H9 (cell line): Measurements from ENCODE around the gene USP5. TPM values are rescaled to one million over a fixed set of nuclear protein-coding genes. Genes with fewer than 3 reads are reported as not detected.

Experiments used
- DNase-seq: peaks from one replicate; pipeline ENCODE4 v3.0.0-alpha.2; 2017
- H2AFZ ChIP-seq: one replicate; pipeline ENCODE4 v1.6.1; 2013; ENCODE audit warnings: mild to moderate bottlenecking, low read length, control low read depth, moderate library complexity
- H2AK5ac ChIP-seq: 2 replicates; pipeline ENCODE4 v1.6.1; 2013; ENCODE audit warnings: low read length, control low read depth, mixed read lengths; ENCODE audit not compliant: insufficient read length
- H2BK120ac ChIP-seq: one replicate; pipeline ENCODE4 v1.6.1; 2013; ENCODE audit warnings: low read depth, mild to moderate bottlenecking, low read length, control low read depth, inconsistent platforms; ENCODE audit not compliant: poor library complexity, severe bottlenecking
- H2BK12ac ChIP-seq: 2 replicates; pipeline ENCODE4 v1.6.1; 2013; ENCODE audit warnings: low read length, control low read depth, mixed read lengths, low read depth; ENCODE audit not compliant: insufficient read length
- H2BK15ac ChIP-seq: 2 replicates; pipeline ENCODE4 v1.6.1; 2013; ENCODE audit warnings: low read depth, low read length, control low read depth
- H2BK20ac ChIP-seq: one replicate; pipeline ENCODE4 v1.6.1; 2013; ENCODE audit warnings: low read depth, mild to moderate bottlenecking, low read length, control low read depth, inconsistent platforms; ENCODE audit not compliant: poor library complexity, severe bottlenecking
- H2BK5ac ChIP-seq: 2 replicates; pipeline ENCODE4 v1.6.1; 2013; ENCODE audit warnings: low read length, control low read depth, mixed read lengths; ENCODE audit not compliant: insufficient read length
- H3K14ac ChIP-seq: 2 replicates; pipeline ENCODE4 v1.6.1; 2013; ENCODE audit warnings: low read length, control low read depth; ENCODE audit not compliant: insufficient read depth
- H3K18ac ChIP-seq: 2 replicates; pipeline ENCODE4 v1.6.1; 2013; ENCODE audit warnings: low read depth, mild to moderate bottlenecking, mixed read lengths, low read length, control low read depth; ENCODE audit not compliant: insufficient read length
- H3K23ac ChIP-seq: 2 replicates; pipeline ENCODE4 v1.6.1; 2013; ENCODE audit warnings: low read length, control low read depth, mixed read lengths, low read depth; ENCODE audit not compliant: insufficient read length
- H3K23me2 ChIP-seq: 2 replicates; pipeline ENCODE4 v1.6.1; 2013; ENCODE audit warnings: low read depth, mild to moderate bottlenecking, mixed read lengths, low read length, control low read depth; ENCODE audit not compliant: insufficient read length, poor library complexity, severe bottlenecking
- H3K27ac ChIP-seq: 2 replicates; pipeline ENCODE4 v1.5.1; 2013; ENCODE audit warnings: low read length, control low read depth, mixed read lengths, low read depth; ENCODE audit not compliant: insufficient read length
- H3K27me3 ChIP-seq: 2 replicates; pipeline ENCODE4 v1.6.1; 2013; ENCODE audit warnings: low read length, control low read depth, inconsistent platforms; ENCODE audit not compliant: insufficient read depth
- H3K4ac ChIP-seq: 2 replicates; pipeline ENCODE4 v1.6.1; 2013; ENCODE audit warnings: low read depth, mild to moderate bottlenecking, control low read depth, inconsistent platforms, low read length, moderate library complexity
- H3K4me1 ChIP-seq: 2 replicates; pipeline ENCODE4 v1.6.1; 2013; ENCODE audit warnings: low read length, control low read depth, inconsistent platforms; ENCODE audit not compliant: insufficient read depth
- H3K4me2 ChIP-seq: 2 replicates; pipeline ENCODE4 v1.6.1; 2013; ENCODE audit warnings: low read length, control low read depth, mixed read lengths; ENCODE audit not compliant: insufficient read length, insufficient read depth
- H3K56ac ChIP-seq: 2 replicates; pipeline ENCODE4 v1.6.1; 2013; ENCODE audit warnings: low read depth, mild to moderate bottlenecking, mixed read lengths, low read length, control low read depth; ENCODE audit not compliant: insufficient read length
- H3K79me1 ChIP-seq: 2 replicates; pipeline ENCODE4 v1.6.1; 2013; ENCODE audit warnings: low read depth, mild to moderate bottlenecking, moderate library complexity, low read length, control low read depth, inconsistent platforms; ENCODE audit not compliant: insufficient read depth, poor library complexity, severe bottlenecking
- H3K79me2 ChIP-seq: 2 replicates; pipeline ENCODE4 v1.6.1; 2013; ENCODE audit warnings: low read length, control low read depth, inconsistent platforms; ENCODE audit not compliant: insufficient read depth
- H3K9ac ChIP-seq: 2 replicates; pipeline ENCODE4 v1.6.1; 2013; ENCODE audit warnings: low read length, control low read depth, mixed read lengths; ENCODE audit not compliant: insufficient read length; ENCODE audit errors: extremely low read depth
- H3K9me3 ChIP-seq: one replicate; pipeline ENCODE4 v1.6.1; 2013; ENCODE audit warnings: low read depth, low read length, inconsistent platforms; ENCODE audit not compliant: control insufficient read depth
- H3T11ph ChIP-seq: one replicate; pipeline ENCODE4 v1.6.1; 2013; ENCODE audit warnings: mild to moderate bottlenecking, low read length, control low read depth, inconsistent platforms
- H4K20me1 ChIP-seq: one replicate; pipeline ENCODE4 v1.6.1; 2013; ENCODE audit not compliant: control insufficient read depth, insufficient read length, insufficient read depth
- H4K5ac ChIP-seq: 2 replicates; pipeline ENCODE4 v1.6.1; 2013; ENCODE audit warnings: low read depth, mild to moderate bottlenecking, mixed read lengths, low read length, control low read depth; ENCODE audit not compliant: insufficient read length
- H4K8ac ChIP-seq: replicated peaks from 2 replicates; pipeline ENCODE4 v1.6.1; 2013; ENCODE audit warnings: low read length, control low read depth, mixed read lengths, low read depth; ENCODE audit not compliant: insufficient read length
- H4K91ac ChIP-seq: 2 replicates; pipeline ENCODE4 v1.6.1; 2013; ENCODE audit warnings: low read depth, mild to moderate bottlenecking, moderate library complexity, mixed read lengths, low read length, control low read depth; ENCODE audit not compliant: insufficient read length
- H3K27ac Mint-ChIP-seq, 3 experiments: 2 replicates in 2 of 3; 3 replicates in 1 of 3; pipeline ENCODE4 v1.8.0; 2020 to 2021; ENCODE audit warnings: mixed read lengths in 3 of 3, mild to moderate bottlenecking in 1 of 3, moderate library complexity in 1 of 3
- H3K27me3 Mint-ChIP-seq: 2 replicates; pipeline ENCODE4 v1.8.0; 2021; ENCODE audit warnings: low read depth, mild to moderate bottlenecking, moderate library complexity, mixed read lengths
- H3K36me3 Mint-ChIP-seq, 3 experiments: 2 replicates in 2 of 3; 3 replicates in 1 of 3; pipeline ENCODE4 v1.8.0; 2020 to 2021; ENCODE audit warnings: low read depth in 3 of 3, mixed read lengths in 3 of 3; ENCODE audit not compliant: insufficient read depth in 1 of 3
- H3K4me1 Mint-ChIP-seq, 2 experiments: 2 replicates each; pipeline ENCODE4 v1.8.0; 2020; ENCODE audit warnings: mixed read lengths in 2 of 2
- H3K4me3 Mint-ChIP-seq, 2 experiments: 2 replicates in 1 of 2; 3 replicates in 1 of 2; pipeline ENCODE4 v1.8.0; 2020 to 2021; ENCODE audit warnings: mild to moderate bottlenecking in 2 of 2, mixed read lengths in 2 of 2, moderate library complexity in 1 of 2
- H3K9me3 Mint-ChIP-seq, 2 experiments: 2 replicates in 1 of 2; 3 replicates in 1 of 2; pipeline ENCODE4 v1.8.0; 2020; ENCODE audit warnings: mild to moderate bottlenecking in 2 of 2, mixed read lengths in 2 of 2, moderate library complexity in 1 of 2
- WGBS: extraction: QIAGEN DNeasy Blood & Tissue Kit; methylation state at CpG from one replicate; pipeline ENCODE4 v1.1.7; 2013; ENCODE audit warnings: missing lambda C conversion rate, low lambda C conversion rate, mixed read lengths; ENCODE audit not compliant: insufficient read length; ENCODE audit errors: extremely low coverage; 5-methylcytosine and 5-hydroxymethylcytosine counted together
- total RNA-seq: library from RNA; stranded (reverse); gene quantifications from 2 replicates; pipeline ENCODE4 v1.2.1, GENCODE V29; 2021
- TF ChIP-seq, protein P1 (sequence below): fragments of 200-600 bp; sonication (generic); conservative IDR thresholded peaks from 3 replicates; pipeline ENCODE4 v1.8.0; 2021; ENCODE audit warnings: antibody characterized with exemption, mild to moderate bottlenecking

Gene USP5
- total RNA-seq, 1 experiment from 2014 or later, result 143 TPM

DNA sequence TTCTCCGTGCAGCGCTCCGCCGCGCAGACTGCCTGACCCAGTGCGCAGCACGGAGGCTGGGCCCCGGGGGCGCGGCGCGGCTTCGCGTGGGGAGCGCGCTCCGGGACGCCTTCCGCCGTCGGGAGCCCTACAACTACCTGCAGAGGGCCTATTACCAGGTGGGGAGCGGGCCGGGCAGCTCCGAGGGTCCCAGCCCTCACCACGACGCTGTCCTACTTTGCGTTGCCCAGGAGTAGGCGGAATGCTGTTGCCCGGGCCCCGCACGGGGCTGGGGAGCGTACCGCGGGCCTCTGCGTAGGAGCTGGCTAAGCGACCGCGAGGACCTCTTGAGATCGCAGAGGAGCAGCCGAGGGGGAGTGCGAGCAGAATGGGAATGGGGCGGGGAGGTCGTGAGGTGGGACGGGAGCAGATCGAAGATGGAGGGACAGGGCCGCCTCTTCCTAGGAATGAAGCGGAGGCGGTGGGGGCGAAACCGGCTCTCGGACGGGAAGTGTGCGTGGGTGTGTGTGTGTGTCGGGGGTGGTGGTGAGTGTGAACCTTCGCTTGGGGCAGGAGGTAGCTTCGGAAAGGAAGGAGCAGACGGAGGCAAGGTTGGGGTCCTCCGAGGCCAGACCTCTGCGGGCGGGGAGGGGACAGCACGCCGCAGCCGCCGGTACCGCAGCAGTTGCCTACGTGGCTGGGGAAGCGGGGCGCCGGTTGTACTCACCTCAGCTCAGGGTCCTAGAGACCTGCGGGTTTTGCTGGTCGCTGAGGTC, 23.0 kb upstream of the USP5 start:
- WGBS, result no CpG with 5 or more reads among the region's 71 CpGs
- Histone ChIP-seq H4K8ac (no peak overlapping the region), H2AFZ (no peak overlapping the region), H3K4me2 (peak overlapping the region; percentile 80), H3K4ac (no peak overlapping the region), H2BK120ac (no peak overlapping the region), H3K79me1 (no peaks in the 10 kb centered on the region), H2BK15ac (no peak overlapping the region), H3K18ac (peak overlapping the region; percentile 74), H3K9ac (peak overlapping the region; percentile 72), H3K23me2 (peaks cover 14% of the 10 kb centered on the region), H3K27ac (no peak overlapping the region), H3K9me3 (no peaks in the 10 kb centered on the region), H3K23ac (no peak overlapping the region), H3T11ph (no peak overlapping the region), H3K27me3 (no peaks in the 10 kb centered on the region), H3K4me1 (peaks cover 3% of the 10 kb centered on the region; the same call in 1 of the 2 replicates), H3K79me2 (peaks cover 2% of the 10 kb centered on the region; the same call in 1 of the 2 replicates), H2BK5ac (no peak overlapping the region), H3K56ac (no peak overlapping the region), H2BK20ac (no peak overlapping the region), H4K5ac (no peak overlapping the region), H4K20me1 (peaks cover 5% of the 10 kb centered on the region), H2AK5ac (no peak overlapping the region), H3K14ac (peak overlapping the region; percentile 82), H2BK12ac (no peak overlapping the region), H4K91ac (no peak overlapping the region)
- TF ChIP-seq, protein P1, sequence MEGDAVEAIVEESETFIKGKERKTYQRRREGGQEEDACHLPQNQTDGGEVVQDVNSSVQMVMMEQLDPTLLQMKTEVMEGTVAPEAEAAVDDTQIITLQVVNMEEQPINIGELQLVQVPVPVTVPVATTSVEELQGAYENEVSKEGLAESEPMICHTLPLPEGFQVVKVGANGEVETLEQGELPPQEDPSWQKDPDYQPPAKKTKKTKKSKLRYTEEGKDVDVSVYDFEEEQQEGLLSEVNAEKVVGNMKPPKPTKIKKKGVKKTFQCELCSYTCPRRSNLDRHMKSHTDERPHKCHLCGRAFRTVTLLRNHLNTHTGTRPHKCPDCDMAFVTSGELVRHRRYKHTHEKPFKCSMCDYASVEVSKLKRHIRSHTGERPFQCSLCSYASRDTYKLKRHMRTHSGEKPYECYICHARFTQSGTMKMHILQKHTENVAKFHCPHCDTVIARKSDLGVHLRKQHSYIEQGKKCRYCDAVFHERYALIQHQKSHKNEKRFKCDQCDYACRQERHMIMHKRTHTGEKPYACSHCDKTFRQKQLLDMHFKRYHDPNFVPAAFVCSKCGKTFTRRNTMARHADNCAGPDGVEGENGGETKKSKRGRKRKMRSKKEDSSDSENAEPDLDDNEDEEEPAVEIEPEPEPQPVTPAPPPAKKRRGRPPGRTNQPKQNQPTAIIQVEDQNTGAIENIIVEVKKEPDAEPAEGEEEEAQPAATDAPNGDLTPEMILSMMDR, result no peak
- peaks cover 16% of the 10 kb centered on the region for H3K27me3 Mint-ChIP-seq
- H3K27ac Mint-ChIP-seq, result peak overlapping the region; percentile 83 to 97 (median 97)
- DNase-seq, result peak; percentile 80
- H3K4me3 Mint-ChIP-seq, result peak overlapping the region; percentile 97 to 99
- H3K4me1 Mint-ChIP-seq, result peaks cover 29 to 43% of the 10 kb centered on the region in 2 experiments
- no peaks in the 10 kb centered on the region for H3K9me3 Mint-ChIP-seq
- peaks cover 32 to 44% (median 44%) of the 10 kb centered on the region in 3 experiments for H3K36me3 Mint-ChIP-seq
